Endothelial cell of hepatic sinusoid (primary cell): ENCODE results near the gene OR2F2.

Experiments
- in situ Hi-C: cut with HindIII; loops from 2 replicates; pipeline ENCODE4 v1.10.0; 2017; ENCODE audit warnings: low sequenced_read_pairs

The OR2F2 gene

GRCh38 chr7:143975617-143976016 is 40.6 kb downstream of the OR2F2 start:
- in situ Hi-C loops: no loop called here

GRCh38 chr7:143978585-143978984 is 43.6 kb downstream of the OR2F2 start:
- in situ Hi-C loops: no loop called here

GRCh38 chr7:143979359-143979758 is 44.3 kb downstream of the OR2F2 start:
- in situ Hi-C loops: no loop called here

GRCh38 chr7:143979998-143980397 is 45.0 kb downstream of the OR2F2 start:
- in situ Hi-C loops: no loop called here

GRCh38 chr7:143980746-143981510 is 45.9 kb downstream of the OR2F2 start:
- in situ Hi-C loops: no loop called here

GRCh38 chr7:143983960-143984359 is 48.9 kb downstream of the OR2F2 start:
- in situ Hi-C loops: no loop called here
